ENCODE results near the gene MATK.

DNA sequence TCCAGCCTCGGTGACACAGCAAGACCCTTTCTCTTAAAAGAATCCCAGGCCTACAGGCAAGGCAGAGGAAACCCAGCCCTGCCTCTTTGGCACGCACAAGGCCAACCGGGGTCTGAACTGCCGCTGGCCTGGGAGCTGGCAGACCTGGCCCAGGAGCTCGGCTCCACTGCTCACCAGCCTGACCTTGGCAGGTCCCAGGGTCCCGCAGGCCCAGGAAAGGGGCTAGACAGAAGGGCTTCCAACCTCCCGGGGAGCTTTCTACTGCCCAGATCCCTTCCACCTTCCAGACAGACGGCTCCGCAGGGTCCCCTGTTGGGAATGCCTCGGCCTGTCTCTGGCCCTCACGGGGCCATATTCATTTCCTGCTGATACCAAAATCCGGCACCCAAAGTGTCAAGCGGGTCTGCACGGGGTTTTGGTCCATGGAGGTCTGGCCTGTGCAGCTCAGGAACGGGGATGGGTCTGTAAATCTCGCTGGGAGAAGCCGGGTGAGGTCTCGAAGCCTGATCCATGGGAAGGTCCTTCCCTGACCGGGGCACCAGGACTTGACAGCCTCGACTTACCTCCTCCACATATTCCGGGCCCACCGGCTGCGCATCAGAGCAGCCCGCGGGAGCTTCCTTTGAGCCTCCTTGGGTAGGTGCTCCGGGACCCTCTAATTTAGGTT is 36.6 kb upstream of the MATK start:
- TF ChIP-seq HMGA2 (CRISPR knock-in tag; IDR thresholded peaks at IDR 0.05) (no peak), SMAD3 (CRISPR knock-in tag; IDR thresholded peaks at IDR 0.05; ENCODE audit: borderline replicate concordance) (no peak), CREM (CRISPR knock-in tag; IDR thresholded peaks at IDR 0.05) (no peak), IRF2 (CRISPR knock-in tag; IDR thresholded peaks at IDR 0.05; ENCODE audit: borderline replicate concordance, low read depth) (no peak), NFE2L1 (CRISPR knock-in tag; IDR thresholded peaks at IDR 0.05) (no peak), ZNF416 (CRISPR knock-in tag; IDR thresholded peaks at IDR 0.05) (no peak)
- TF ChIP-seq, protein P1, sequence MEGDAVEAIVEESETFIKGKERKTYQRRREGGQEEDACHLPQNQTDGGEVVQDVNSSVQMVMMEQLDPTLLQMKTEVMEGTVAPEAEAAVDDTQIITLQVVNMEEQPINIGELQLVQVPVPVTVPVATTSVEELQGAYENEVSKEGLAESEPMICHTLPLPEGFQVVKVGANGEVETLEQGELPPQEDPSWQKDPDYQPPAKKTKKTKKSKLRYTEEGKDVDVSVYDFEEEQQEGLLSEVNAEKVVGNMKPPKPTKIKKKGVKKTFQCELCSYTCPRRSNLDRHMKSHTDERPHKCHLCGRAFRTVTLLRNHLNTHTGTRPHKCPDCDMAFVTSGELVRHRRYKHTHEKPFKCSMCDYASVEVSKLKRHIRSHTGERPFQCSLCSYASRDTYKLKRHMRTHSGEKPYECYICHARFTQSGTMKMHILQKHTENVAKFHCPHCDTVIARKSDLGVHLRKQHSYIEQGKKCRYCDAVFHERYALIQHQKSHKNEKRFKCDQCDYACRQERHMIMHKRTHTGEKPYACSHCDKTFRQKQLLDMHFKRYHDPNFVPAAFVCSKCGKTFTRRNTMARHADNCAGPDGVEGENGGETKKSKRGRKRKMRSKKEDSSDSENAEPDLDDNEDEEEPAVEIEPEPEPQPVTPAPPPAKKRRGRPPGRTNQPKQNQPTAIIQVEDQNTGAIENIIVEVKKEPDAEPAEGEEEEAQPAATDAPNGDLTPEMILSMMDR (IDR thresholded peaks at IDR 0.05), result no peak
- TF ChIP-seq, protein P2, sequence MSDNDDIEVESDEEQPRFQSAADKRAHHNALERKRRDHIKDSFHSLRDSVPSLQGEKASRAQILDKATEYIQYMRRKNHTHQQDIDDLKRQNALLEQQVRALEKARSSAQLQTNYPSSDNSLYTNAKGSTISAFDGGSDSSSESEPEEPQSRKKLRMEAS (CRISPR knock-in tag; IDR thresholded peaks at IDR 0.05), result no peak
- TF ChIP-seq, protein P3, sequence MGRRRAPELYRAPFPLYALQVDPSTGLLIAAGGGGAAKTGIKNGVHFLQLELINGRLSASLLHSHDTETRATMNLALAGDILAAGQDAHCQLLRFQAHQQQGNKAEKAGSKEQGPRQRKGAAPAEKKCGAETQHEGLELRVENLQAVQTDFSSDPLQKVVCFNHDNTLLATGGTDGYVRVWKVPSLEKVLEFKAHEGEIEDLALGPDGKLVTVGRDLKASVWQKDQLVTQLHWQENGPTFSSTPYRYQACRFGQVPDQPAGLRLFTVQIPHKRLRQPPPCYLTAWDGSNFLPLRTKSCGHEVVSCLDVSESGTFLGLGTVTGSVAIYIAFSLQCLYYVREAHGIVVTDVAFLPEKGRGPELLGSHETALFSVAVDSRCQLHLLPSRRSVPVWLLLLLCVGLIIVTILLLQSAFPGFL (CRISPR knock-in tag; IDR thresholded peaks at IDR 0.05; ENCODE audit: borderline replicate concordance), result no peak
- TF ChIP-seq, protein P4, sequence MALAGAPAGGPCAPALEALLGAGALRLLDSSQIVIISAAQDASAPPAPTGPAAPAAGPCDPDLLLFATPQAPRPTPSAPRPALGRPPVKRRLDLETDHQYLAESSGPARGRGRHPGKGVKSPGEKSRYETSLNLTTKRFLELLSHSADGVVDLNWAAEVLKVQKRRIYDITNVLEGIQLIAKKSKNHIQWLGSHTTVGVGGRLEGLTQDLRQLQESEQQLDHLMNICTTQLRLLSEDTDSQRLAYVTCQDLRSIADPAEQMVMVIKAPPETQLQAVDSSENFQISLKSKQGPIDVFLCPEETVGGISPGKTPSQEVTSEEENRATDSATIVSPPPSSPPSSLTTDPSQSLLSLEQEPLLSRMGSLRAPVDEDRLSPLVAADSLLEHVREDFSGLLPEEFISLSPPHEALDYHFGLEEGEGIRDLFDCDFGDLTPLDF (CRISPR knock-in tag; IDR thresholded peaks at IDR 0.05), result no peak
